ENCODE measurements around the gene SLC38A6. TPM values are rescaled to one million over a fixed set of nuclear protein-coding genes. Genes with fewer than 3 reads are reported as not detected.

The SLC38A6 gene
- total RNA-seq, 1 experiment from 2014 or later: 9.3 TPM

DNA sequence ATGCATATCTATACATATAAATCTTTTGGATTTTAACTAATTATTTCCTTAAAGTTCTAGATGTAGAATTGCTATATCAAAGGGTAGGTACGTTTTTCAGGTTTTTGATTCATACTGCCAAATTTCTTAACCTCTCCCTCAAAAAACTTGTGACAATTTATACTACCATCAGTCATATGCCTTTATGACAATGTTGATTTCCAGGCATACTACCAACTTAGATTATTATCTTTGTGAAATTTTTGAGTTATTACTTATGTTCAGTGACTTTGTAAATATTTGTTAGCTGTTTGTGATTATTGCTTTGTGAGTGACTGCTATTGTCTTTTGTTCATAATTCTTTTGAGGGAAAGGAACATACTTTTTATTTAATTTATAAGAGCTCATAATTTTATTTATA is 107.0 kb downstream of the SLC38A6 start:
- Histone ChIP-seq H3K4me1 (ENCODE audit: control insufficient read depth, insufficient read depth, low read length) (no peaks in the 10 kb centered on the region), H3K4me3 (ENCODE audit: low read depth in 2 of 2, low read length in 2 of 2) (no peak overlapping the region), H3K9me3 (ENCODE audit: control insufficient read depth, insufficient read depth, low read depth, low read length) (no peaks in the 10 kb centered on the region), H3K27ac (ENCODE audit: low read length) (no peak overlapping the region), H3K27me3 (ENCODE audit: control insufficient read depth, insufficient read depth, low read length) (no peaks in the 10 kb centered on the region), H3K36me3 (ENCODE audit: control insufficient read depth, insufficient read depth, low read length) (no peaks in the 10 kb centered on the region)
- no peak for ATAC-seq
- ChIA-PET POLR2A (no interaction called here), CTCF (no interaction called here)
- in situ Hi-C loops (cut with HindIII; ENCODE audit: low pct_unique_long_range_greater_than_20kb, low sequenced_read_pairs): no loop called here
- no peak for DNase-seq (ENCODE audit: low read depth, low spot score)
- BruUV-seq (replicated peaks): no TSS peak
- intact Hi-C loops (cut with micrococcal nuclease; ENCODE audit: unreplicated experiment): no loop called here
- TF ChIP-seq POLR2AphosphoS5 (IDR thresholded peaks at IDR 0.05; ENCODE audit: low read depth, low read length): no peak
- TF ChIP-seq, protein P1, sequence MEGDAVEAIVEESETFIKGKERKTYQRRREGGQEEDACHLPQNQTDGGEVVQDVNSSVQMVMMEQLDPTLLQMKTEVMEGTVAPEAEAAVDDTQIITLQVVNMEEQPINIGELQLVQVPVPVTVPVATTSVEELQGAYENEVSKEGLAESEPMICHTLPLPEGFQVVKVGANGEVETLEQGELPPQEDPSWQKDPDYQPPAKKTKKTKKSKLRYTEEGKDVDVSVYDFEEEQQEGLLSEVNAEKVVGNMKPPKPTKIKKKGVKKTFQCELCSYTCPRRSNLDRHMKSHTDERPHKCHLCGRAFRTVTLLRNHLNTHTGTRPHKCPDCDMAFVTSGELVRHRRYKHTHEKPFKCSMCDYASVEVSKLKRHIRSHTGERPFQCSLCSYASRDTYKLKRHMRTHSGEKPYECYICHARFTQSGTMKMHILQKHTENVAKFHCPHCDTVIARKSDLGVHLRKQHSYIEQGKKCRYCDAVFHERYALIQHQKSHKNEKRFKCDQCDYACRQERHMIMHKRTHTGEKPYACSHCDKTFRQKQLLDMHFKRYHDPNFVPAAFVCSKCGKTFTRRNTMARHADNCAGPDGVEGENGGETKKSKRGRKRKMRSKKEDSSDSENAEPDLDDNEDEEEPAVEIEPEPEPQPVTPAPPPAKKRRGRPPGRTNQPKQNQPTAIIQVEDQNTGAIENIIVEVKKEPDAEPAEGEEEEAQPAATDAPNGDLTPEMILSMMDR (IDR thresholded peaks at IDR 0.05): no peak
- no peak for TF ChIP-seq TCF7L2 (IDR thresholded peaks at IDR 0.05; ENCODE audit: low read depth, low read length)
- TF ChIP-seq SIN3A (IDR thresholded peaks at IDR 0.05; ENCODE audit: borderline replicate concordance, insufficient read depth, low read depth, low read length): no peak
- TF ChIP-seq, protein P2, sequence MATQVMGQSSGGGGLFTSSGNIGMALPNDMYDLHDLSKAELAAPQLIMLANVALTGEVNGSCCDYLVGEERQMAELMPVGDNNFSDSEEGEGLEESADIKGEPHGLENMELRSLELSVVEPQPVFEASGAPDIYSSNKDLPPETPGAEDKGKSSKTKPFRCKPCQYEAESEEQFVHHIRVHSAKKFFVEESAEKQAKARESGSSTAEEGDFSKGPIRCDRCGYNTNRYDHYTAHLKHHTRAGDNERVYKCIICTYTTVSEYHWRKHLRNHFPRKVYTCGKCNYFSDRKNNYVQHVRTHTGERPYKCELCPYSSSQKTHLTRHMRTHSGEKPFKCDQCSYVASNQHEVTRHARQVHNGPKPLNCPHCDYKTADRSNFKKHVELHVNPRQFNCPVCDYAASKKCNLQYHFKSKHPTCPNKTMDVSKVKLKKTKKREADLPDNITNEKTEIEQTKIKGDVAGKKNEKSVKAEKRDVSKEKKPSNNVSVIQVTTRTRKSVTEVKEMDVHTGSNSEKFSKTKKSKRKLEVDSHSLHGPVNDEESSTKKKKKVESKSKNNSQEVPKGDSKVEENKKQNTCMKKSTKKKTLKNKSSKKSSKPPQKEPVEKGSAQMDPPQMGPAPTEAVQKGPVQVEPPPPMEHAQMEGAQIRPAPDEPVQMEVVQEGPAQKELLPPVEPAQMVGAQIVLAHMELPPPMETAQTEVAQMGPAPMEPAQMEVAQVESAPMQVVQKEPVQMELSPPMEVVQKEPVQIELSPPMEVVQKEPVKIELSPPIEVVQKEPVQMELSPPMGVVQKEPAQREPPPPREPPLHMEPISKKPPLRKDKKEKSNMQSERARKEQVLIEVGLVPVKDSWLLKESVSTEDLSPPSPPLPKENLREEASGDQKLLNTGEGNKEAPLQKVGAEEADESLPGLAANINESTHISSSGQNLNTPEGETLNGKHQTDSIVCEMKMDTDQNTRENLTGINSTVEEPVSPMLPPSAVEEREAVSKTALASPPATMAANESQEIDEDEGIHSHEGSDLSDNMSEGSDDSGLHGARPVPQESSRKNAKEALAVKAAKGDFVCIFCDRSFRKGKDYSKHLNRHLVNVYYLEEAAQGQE (IDR thresholded peaks at IDR 0.05; ENCODE audit: insufficient read depth in 1 of 2, low read depth in 2 of 2, low read length in 1 of 2): no peak

DNA sequence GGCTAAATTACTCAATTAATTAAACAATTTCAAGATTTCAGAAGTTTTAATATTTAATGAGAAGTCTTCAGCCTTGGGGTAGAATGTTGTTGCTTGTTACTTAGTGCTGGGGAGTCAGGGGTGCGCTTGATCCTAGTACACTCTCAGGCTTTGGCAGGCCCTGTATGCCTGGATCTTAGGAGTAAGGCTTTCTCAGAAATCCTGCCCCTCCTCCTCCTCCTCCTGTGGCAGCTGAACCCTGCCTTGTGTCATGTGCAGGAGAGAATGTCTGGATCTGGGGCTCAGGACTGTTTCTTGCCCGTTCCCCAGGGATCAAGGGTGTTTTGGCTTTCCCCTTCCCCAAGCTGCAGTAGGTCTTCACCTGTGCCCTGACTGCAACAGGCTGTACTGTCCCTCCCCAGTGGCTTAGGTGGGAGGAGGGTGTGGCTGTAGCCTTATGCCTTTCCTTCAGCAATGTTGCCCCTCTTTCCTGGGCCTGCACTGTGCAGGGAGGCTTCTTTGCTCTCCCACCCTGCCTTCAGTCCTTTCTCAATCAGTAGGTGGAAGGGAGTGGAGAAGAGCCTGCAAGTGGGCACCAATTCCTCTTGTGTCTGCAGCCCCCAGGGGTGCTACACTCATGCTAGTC is 108.2 kb downstream of the SLC38A6 start:
- CTCF ChIA-PET: no interaction called here
- no peak overlapping the region for H3K4me3 ChIP-seq (ENCODE audit: low read depth in 2 of 2, low read length in 2 of 2)
- POLR2A ChIA-PET: interaction anchor here (0.7 kb wide), 1 partner anchor 443 kb away, joined by 7 read pairs; no protein-coding TSS in a partner anchor

More for the DNA sequence above, 108.2 kb downstream of the SLC38A6 start:
- BruUV-seq (replicated peaks): no TSS peak
- no peaks in the 10 kb centered on the region for H3K4me1 ChIP-seq (ENCODE audit: control insufficient read depth, insufficient read depth, low read length)
- ATAC-seq (no peak), DNase-seq (ENCODE audit: low read depth, low spot score) (no peak)
- H3K27ac ChIP-seq (ENCODE audit: low read length): no peak overlapping the region
- H3K9me3 ChIP-seq (ENCODE audit: control insufficient read depth, insufficient read depth, low read depth, low read length): no peaks in the 10 kb centered on the region
- H3K36me3 ChIP-seq (ENCODE audit: control insufficient read depth, insufficient read depth, low read length): no peaks in the 10 kb centered on the region
- TF ChIP-seq, protein P2 (IDR thresholded peaks at IDR 0.05; ENCODE audit: insufficient read depth in 1 of 2, low read depth in 2 of 2, low read length in 1 of 2): no peak
- no peaks in the 10 kb centered on the region for H3K27me3 ChIP-seq (ENCODE audit: control insufficient read depth, insufficient read depth, low read length)
- in situ Hi-C loops (cut with HindIII; ENCODE audit: low pct_unique_long_range_greater_than_20kb, low sequenced_read_pairs) (no loop called here), intact Hi-C loops (cut with micrococcal nuclease; ENCODE audit: unreplicated experiment) (no loop called here)

Measured in Panc1 (cell line).